ENCODE results near the gene FNDC10. TPM values are rescaled to one million over a fixed set of nuclear protein-coding genes. Genes with fewer than 3 reads are reported as not detected.
A peak's percentile ranks its signal among the peaks of the same experiment; 100 is the strongest.

The FNDC10 gene
- total RNA-seq, 1 donor: 0.43 TPM

- H3K4me3 ChIP-seq (ENCODE audit: low read depth, low read length): peak overlapping the region; percentile 83
- TF ChIP-seq, protein P1, sequence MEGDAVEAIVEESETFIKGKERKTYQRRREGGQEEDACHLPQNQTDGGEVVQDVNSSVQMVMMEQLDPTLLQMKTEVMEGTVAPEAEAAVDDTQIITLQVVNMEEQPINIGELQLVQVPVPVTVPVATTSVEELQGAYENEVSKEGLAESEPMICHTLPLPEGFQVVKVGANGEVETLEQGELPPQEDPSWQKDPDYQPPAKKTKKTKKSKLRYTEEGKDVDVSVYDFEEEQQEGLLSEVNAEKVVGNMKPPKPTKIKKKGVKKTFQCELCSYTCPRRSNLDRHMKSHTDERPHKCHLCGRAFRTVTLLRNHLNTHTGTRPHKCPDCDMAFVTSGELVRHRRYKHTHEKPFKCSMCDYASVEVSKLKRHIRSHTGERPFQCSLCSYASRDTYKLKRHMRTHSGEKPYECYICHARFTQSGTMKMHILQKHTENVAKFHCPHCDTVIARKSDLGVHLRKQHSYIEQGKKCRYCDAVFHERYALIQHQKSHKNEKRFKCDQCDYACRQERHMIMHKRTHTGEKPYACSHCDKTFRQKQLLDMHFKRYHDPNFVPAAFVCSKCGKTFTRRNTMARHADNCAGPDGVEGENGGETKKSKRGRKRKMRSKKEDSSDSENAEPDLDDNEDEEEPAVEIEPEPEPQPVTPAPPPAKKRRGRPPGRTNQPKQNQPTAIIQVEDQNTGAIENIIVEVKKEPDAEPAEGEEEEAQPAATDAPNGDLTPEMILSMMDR (IDR thresholded peaks at IDR 0.05; ENCODE audit: insufficient read depth, low read depth, low read length): no peak
- DNase-seq (ENCODE audit: low read depth): peak; percentile 48
Observed at GRCh38 chr1:1616045-1616790, 16.3 kb upstream of the FNDC10 start.

GRCh38 chr1:1615256-1616044, 15.5 kb upstream of the FNDC10 start, which contains the start of gene MIB2:
Gene MIB2, plus strand, starts transcription at chr1:1615500. Its CDS starts 7,953 bp downstream, at chr1:1623453.
- peak; percentile 95 for DNase-seq (ENCODE audit: low read depth)
- TF ChIP-seq, protein P1 (IDR thresholded peaks at IDR 0.05; ENCODE audit: insufficient read depth, low read depth, low read length): no peak
- H3K4me3 ChIP-seq (ENCODE audit: low read depth, low read length): peak within 1 kb of the TSS; percentile 83

GRCh38 chr1:1614954-1615255, 15.0 kb upstream of the FNDC10 start:
- DNase-seq (ENCODE audit: low read depth): no peak
- TF ChIP-seq, protein P1 (IDR thresholded peaks at IDR 0.05; ENCODE audit: insufficient read depth, low read depth, low read length): no peak
- peak overlapping the region; percentile 83 for H3K4me3 ChIP-seq (ENCODE audit: low read depth, low read length)

DNA sequence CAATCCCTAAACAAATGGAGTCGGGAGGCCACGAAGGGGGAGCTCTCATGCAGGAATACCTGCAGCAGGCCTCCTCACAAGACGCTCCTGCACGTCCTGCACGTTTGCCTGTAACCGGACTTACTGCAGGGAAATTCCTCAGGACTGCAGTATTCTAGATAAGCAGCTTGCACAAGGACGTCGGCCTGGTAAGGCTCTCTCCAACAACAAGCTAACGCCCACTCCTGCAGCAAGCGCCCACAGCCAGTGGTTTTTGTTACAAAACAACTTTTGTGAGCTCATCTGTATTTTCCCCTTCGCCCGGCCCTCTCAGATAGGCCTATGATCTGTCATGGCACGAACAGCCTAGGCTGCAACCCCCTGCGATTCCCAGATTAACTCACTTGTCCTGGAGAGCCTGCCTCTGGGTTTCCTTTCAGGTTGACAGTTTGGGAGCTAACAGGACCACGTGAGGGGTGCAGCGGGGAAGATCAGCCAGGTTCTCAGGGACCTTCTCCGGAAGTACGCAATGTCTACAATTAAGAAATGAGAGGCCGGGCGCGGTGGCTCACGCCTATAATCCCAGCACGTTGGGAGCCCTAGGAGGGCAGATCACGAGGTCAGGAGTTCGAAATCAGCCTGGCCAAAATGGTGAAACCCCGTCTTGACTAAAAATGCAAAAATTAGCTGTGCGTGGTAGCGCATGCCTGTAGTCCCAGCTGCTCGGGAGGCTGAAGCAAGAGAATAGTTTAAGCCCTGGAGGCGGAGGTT, 14.4 kb upstream of the FNDC10 start:
- DNase-seq (ENCODE audit: low read depth): peak; percentile 91
- TF ChIP-seq, protein P1 (IDR thresholded peaks at IDR 0.05; ENCODE audit: insufficient read depth, low read depth, low read length): no peak
- peak overlapping the region; percentile 83 for H3K4me3 ChIP-seq (ENCODE audit: low read depth, low read length)

GRCh38 chr1:1613509-1614082, 13.7 kb upstream of the FNDC10 start:
- DNase-seq (ENCODE audit: low read depth): no peak
- TF ChIP-seq, protein P1 (IDR thresholded peaks at IDR 0.05; ENCODE audit: insufficient read depth, low read depth, low read length): no peak
- peak overlapping the region; percentile 83 for H3K4me3 ChIP-seq (ENCODE audit: low read depth, low read length)

GRCh38 chr1:1612104-1612400, 12.1 kb upstream of the FNDC10 start:
- TF ChIP-seq, protein P1 (IDR thresholded peaks at IDR 0.05; ENCODE audit: insufficient read depth, low read depth, low read length): no peak
- DNase-seq (ENCODE audit: low read depth): no peak
- no peak overlapping the region for H3K4me3 ChIP-seq (ENCODE audit: low read depth, low read length)
